Endodermal cell (in vitro differentiated cells): ENCODE measurements around the gene ZNF318. TPM values are rescaled to one million over a fixed set of nuclear protein-coding genes. Genes with fewer than 3 reads are reported as not detected.

Experiments
- DNase-seq: peaks from one replicate; pipeline ENCODE4 v3.0.0-alpha.2; 2017
- H3K27ac ChIP-seq: 2 replicates; pipeline ENCODE4 v1.5.1; 2013; ENCODE audit warnings: mild to moderate bottlenecking, low read depth, low read length, moderate library complexity
- H3K27me3 ChIP-seq: 2 replicates; pipeline ENCODE4 v1.6.1; 2013; ENCODE audit warnings: mild to moderate bottlenecking, low read length, moderate library complexity; ENCODE audit not compliant: insufficient read depth, control insufficient read depth, poor library complexity, severe bottlenecking
- H3K36me3 ChIP-seq: 2 replicates; pipeline ENCODE4 v1.7.0; 2013; ENCODE audit warnings: mild to moderate bottlenecking, low read length, moderate library complexity; ENCODE audit not compliant: control insufficient read depth, insufficient read depth
- H3K4me1 ChIP-seq: one replicate; pipeline ENCODE4 v1.7.0; 2013; ENCODE audit warnings: low read length; ENCODE audit not compliant: control insufficient read depth, insufficient read depth
- H3K4me3 ChIP-seq: 2 replicates; pipeline ENCODE4 v1.5.1; 2013; ENCODE audit warnings: mild to moderate bottlenecking, low read length, moderate library complexity
- H3K9ac ChIP-seq: 2 replicates; pipeline ENCODE4 v1.6.1; 2013; ENCODE audit warnings: mild to moderate bottlenecking, low read length, moderate library complexity; ENCODE audit not compliant: poor library complexity, severe bottlenecking; ENCODE audit errors: extremely low read depth
- H3K9me3 ChIP-seq: 2 replicates; pipeline ENCODE4 v1.6.1; 2013; ENCODE audit warnings: mild to moderate bottlenecking, low read length, moderate library complexity; ENCODE audit not compliant: control insufficient read depth
- H3K27ac Mint-ChIP-seq: 2 replicates; pipeline ENCODE4 v1.8.0; 2020; ENCODE audit warnings: mixed read lengths
- H3K27me3 Mint-ChIP-seq: 2 replicates; pipeline ENCODE4 v1.8.0; 2021; ENCODE audit warnings: mild to moderate bottlenecking, mixed read lengths; ENCODE audit not compliant: insufficient read depth
- H3K36me3 Mint-ChIP-seq: 2 replicates; pipeline ENCODE4 v1.8.0; 2020; ENCODE audit warnings: low read depth, mixed read lengths
- H3K4me1 Mint-ChIP-seq: 2 replicates; pipeline ENCODE4 v1.8.0; 2020; ENCODE audit warnings: mixed read lengths
- H3K4me3 Mint-ChIP-seq: 2 replicates; pipeline ENCODE4 v1.8.0; 2020; ENCODE audit warnings: mild to moderate bottlenecking, moderate library complexity, mixed read lengths
- H3K9me3 Mint-ChIP-seq: 2 replicates; pipeline ENCODE4 v1.8.0; 2020; ENCODE audit warnings: mild to moderate bottlenecking, mixed read lengths
- WGBS, 2 experiments: methylation state at CpG; one replicate each; pipeline versions ENCODE4 v1.1.5 to v1.1.7; 2013; ENCODE audit warnings: missing lambda C conversion rate in 2 of 2, mixed read lengths in 1 of 2; ENCODE audit not compliant: insufficient coverage in 1 of 2, insufficient read length in 1 of 2; 5-methylcytosine and 5-hydroxymethylcytosine counted together
- total RNA-seq, 2 donors: library from RNA; stranded (reverse); fragmentation: NEBNext Ultra II Directional in 1 of 2; extraction: Animal tissue kit (Norgen Biotek cat#: 25700) in 1 of 2; gene quantifications; 2 replicates in 1 of 2; 3 replicates in 1 of 2; pipeline ENCODE4 v1.2.1, GENCODE V29; 2021
- TF ChIP-seq, protein P1 (sequence below): fragments of 200-600 bp; sonication (generic); conservative IDR thresholded peaks from 2 replicates; pipeline ENCODE4 v1.5.0; 2021; ENCODE audit warnings: antibody characterized with exemption, mild to moderate bottlenecking

Gene ZNF318
- total RNA-seq, 2 donors from 2014 or later: 21.3 to 26.4 TPM

GRCh38 chr6:43297644-43298564 lies 71.5 kb downstream of the ZNF318 start, which contains the start of gene SLC22A7:
TSS of gene SLC22A7 (plus strand) at chr6:43298260. CDS start at chr6:43298359, 99 bp downstream.
- no peak within 1 kb of the TSS for H3K27ac ChIP-seq
- Mint-ChIP-seq H3K9me3 (no peaks in the 10 kb centered on the region), H3K27me3 (peaks cover 8% of the 10 kb centered on the region), H3K36me3 (no peaks in the 10 kb centered on the region), H3K4me3 (no peak within 1 kb of the TSS), H3K4me1 (peaks cover 3% of the 10 kb centered on the region), H3K27ac (no peak within 1 kb of the TSS)
- no peaks in the 10 kb centered on the region for H3K27me3 ChIP-seq
- TF ChIP-seq, protein P1, sequence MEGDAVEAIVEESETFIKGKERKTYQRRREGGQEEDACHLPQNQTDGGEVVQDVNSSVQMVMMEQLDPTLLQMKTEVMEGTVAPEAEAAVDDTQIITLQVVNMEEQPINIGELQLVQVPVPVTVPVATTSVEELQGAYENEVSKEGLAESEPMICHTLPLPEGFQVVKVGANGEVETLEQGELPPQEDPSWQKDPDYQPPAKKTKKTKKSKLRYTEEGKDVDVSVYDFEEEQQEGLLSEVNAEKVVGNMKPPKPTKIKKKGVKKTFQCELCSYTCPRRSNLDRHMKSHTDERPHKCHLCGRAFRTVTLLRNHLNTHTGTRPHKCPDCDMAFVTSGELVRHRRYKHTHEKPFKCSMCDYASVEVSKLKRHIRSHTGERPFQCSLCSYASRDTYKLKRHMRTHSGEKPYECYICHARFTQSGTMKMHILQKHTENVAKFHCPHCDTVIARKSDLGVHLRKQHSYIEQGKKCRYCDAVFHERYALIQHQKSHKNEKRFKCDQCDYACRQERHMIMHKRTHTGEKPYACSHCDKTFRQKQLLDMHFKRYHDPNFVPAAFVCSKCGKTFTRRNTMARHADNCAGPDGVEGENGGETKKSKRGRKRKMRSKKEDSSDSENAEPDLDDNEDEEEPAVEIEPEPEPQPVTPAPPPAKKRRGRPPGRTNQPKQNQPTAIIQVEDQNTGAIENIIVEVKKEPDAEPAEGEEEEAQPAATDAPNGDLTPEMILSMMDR: no peak
- peaks cover 3% of the 10 kb centered on the region for H3K4me1 ChIP-seq
- DNase-seq: peak; percentile 39
- no peak within 1 kb of the TSS for H3K9ac ChIP-seq
- no peaks in the 10 kb centered on the region for H3K36me3 ChIP-seq
- no peaks in the 10 kb centered on the region for H3K9me3 ChIP-seq
- H3K4me3 ChIP-seq: no peak within 1 kb of the TSS
- 93 to 97% methylated on average over 6 to 10 of the region's 10 CpGs for WGBS, 2 experiments

GRCh38 chr6:43296780-43297497 lies 72.5 kb downstream of the ZNF318 start:
- Mint-ChIP-seq H3K4me1 (peaks cover 3% of the 10 kb centered on the region), H3K36me3 (no peaks in the 10 kb centered on the region), H3K27ac (no peak overlapping the region), H3K27me3 (peaks cover 6% of the 10 kb centered on the region), H3K9me3 (no peaks in the 10 kb centered on the region), H3K4me3 (no peak overlapping the region)
- H3K9me3 ChIP-seq: no peaks in the 10 kb centered on the region
- H3K4me1 ChIP-seq: peaks cover 3% of the 10 kb centered on the region
- H3K27ac ChIP-seq: no peak overlapping the region
- TF ChIP-seq, protein P1: no peak
- no peak for DNase-seq
- no peaks in the 10 kb centered on the region for H3K27me3 ChIP-seq
- no peak overlapping the region for H3K4me3 ChIP-seq
- no peak overlapping the region for H3K9ac ChIP-seq
- 81 to 100% methylated on average over 3 to 5 of the region's 5 CpGs for WGBS, 2 experiments
- H3K36me3 ChIP-seq: no peaks in the 10 kb centered on the region

GRCh38 chr6:43295456-43295855 lies 74.0 kb downstream of the ZNF318 start:
- TF ChIP-seq, protein P1: no peak
- Histone ChIP-seq H3K27me3 (no peaks in the 10 kb centered on the region), H3K9me3 (no peaks in the 10 kb centered on the region), H3K4me3 (no peak overlapping the region), H3K9ac (no peak overlapping the region), H3K4me1 (peaks cover 3% of the 10 kb centered on the region), H3K27ac (no peak overlapping the region), H3K36me3 (no peaks in the 10 kb centered on the region)
- Mint-ChIP-seq H3K27ac (no peak overlapping the region), H3K4me3 (no peak overlapping the region), H3K4me1 (peaks cover 3% of the 10 kb centered on the region), H3K9me3 (no peaks in the 10 kb centered on the region), H3K36me3 (no peaks in the 10 kb centered on the region), H3K27me3 (peaks cover 3% of the 10 kb centered on the region)
- DNase-seq: no peak
- WGBS, 2 experiments: 92 to 94% methylated on average over 2 to 3 of the region's 3 CpGs
